AG08395 (cell line): ENCODE results near the gene MAP3K15.
A peak's percentile ranks its signal among the peaks of the same experiment; 100 is the strongest.
"Not testable (repeated sequence)": the region's sequence is repeated elsewhere in the genome, so short reads cannot be mapped to it uniquely, and the experiment has no call there.

ENCODE experiments used
- DNase-seq: peaks from one replicate; pipeline ENCODE4 v3.0.0; 2012; ENCODE audit warnings: mixed read lengths, low spot score

MAP3K15 gene

DNA sequence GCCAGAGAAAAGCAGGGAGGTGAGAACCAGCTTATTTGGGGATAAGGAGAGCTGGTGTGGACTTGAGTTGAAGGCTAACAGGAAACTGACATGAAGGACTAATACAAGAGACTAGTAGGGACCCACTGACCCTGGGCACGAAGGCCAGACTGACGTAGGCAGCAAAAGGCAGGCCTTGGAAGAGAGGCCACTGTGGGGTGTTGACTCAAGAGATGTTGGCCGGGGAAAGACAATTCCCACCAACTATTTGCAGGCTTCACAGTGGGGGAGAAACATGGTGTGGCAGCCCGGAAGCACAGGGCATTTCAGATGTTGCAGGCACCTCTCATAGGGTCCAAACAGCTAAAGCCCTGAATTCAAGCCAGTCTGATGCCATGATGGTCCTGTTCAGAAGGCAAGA, 24.4 kb upstream of the MAP3K15 start:
- DNase-seq, result no peak

DNA sequence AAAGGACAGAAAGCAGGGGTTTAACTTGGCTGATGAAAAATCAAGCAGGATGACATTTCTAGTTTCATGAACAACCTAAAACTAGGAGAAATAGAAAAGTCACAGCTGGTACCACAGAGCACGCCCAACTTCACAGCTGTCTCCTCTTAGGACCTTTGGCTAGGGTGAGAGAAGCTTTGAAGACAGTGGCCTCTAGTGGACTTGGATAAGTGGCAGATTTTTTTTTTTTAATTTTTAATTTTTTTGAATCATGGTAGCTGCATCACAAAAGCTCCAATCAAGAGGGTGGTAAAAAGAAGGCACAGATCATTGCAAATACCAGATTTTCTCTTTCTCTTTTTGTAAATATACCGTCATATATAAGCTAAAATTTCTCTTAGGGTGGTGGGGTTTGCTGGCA, 20.2 kb upstream of the MAP3K15 start:
- DNase-seq, result peak; percentile 58

DNA sequence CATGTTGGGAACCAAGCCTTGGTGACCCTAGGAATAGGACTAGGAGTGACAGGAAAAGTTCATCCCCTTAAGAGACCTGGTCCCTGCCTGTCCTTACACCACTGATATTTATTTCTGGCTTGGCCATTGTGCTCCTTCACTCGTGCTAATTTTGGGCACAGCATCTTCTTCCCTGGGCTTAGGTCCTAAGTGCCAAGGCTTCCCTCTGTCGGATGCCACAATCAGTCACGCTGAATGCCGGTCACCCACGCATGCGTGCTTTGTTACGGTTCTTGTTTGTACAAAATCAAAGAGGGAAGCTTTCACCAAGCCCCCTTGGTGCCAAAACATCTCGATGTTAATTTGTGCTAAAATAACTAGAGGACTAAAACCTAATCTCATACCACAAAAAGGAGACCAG, 17.4 kb upstream of the MAP3K15 start:
- DNase-seq, result no peak

DNA sequence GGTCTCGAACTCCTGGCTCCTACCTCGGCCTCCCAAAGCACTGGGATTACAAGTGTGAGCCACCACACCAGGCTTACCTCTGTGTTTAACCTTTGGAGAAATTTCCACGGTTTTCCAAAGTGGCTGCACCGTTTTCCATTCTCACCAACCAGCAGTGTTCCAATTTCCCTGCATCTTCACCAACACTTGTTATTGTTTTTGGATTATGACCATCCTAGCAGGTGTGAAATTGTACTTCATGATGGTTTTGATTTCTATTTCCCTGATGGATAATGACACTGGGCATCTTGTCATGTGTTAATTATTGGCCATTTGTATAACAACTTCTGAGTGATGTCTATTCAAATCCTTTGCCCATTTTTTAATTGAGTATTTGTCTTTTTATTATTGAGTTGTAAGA, 2.7 kb upstream of the MAP3K15 start:
- DNase-seq, result no peak

DNA sequence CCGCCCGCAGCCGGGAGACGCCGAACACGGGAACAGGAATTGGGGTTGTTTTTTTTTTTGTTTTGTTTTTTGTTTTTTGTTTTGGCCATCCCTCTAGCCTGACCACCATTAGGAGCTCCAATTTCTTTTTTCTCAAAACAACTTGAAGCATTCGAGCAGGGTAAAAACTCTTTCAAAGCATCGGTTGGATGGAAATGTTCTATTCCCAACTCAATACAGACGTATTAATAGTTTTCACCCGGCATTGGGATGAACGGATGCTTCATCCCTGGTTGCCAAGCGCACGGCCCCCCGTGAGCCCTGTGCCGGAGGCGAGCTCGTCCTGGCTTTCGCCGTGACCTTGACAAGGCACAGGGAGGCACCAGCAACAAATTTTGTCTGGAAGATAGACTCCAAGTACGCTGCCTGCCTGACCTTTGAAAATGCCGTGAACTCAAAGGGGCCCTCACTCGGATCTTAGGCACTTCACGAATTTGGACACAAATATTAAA, 352 bp upstream of the MAP3K15 start:
- DNase-seq, result no peak

DNA sequence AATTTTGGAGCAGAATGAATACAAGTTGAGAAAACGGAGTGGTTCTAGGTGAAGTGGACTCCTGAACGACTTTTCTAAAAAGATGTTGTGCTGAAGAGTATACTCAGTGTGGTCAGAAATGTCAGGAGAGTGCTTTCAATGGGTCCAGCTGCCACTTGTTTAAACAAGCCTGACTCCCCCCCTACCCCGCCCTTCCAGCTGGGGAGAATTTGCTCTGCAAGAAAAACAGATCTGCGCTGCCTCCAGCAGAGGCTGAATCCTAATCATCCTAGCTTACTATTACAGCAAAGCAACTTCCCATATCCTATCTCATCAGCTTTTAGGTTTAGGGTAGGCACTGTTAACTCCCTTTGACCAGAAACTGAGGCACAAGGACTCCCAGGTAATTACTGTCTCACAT, 1.9 kb downstream of the MAP3K15 start:
- no peak for DNase-seq

DNA sequence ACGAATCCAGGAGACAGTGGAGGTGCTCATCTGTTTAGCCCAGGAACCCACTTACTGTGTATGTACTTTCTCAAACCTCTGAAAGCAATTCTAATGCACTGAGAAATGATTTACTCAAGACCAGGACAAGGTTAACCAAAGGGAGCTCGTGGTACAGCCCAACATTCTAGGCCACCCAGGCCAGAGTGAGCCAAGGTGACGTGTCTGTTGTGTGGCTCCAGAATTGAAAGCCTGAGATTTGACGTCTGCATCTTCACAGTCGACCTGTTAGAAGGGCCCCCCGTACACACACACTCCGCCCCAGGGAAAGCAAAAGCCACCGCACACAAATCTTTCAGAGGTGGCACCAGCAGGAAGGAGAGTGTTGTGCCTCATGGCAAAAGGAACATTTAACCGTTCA, 2.3 kb downstream of the MAP3K15 start:
- no peak for DNase-seq

DNA sequence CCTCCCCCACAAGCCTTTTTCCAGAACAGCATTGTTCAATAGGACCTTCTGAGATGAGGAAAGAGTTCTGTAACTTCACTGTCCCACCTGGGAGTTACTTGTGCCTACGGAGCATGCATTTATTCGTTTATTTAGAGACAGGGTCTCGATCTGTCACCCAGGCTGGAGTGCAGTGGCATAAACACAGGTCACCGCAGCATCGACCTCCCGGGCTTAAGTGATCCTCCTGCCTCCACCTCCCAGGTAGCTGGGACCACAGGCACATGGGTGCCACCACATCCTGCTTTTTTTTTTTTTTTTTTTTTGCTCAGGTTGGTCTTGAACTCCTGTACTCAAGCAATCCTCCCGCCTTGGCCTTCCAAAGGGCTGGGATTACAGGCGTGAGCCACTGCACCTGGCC, 2.9 kb downstream of the MAP3K15 start:
- DNase-seq, result no peak

DNA sequence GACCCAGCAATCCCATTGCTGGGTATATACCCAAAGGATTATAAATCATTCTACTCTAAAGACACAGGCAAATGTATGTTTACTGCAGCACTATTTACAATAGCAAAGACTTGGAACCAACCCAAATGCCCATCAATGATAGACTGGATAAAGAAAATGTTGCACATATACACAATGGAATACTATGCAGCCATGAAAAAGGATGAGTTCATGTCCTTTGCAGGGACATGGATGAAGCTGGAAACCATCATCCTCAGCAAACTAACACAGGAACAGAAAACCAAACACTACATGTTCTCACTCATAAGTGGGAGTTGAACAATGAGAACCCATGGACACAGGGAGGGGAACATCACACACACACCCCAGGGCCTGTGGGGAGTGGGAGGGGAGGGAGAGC, 3.5 kb downstream of the MAP3K15 start:
- DNase-seq, result not testable (repeated sequence)

DNA sequence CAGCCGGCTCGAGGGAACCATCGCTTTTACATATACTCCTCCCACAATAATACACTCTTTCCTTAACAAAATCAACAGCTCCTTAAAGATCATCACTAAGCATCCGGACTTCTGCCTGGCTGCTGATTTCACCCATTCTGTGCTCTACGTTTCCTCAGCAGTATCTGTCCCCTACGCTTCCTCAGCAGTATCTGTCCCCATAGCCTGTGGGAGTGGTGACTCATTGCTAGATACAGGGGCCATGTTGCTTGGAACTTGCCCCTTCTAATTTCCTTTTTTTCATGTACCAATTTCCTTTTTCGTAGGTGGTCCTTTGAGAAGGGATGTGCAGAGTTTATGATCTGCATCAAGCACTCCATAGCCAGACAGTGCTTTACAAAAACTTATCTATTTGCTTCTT, 18.6 kb downstream of the MAP3K15 start:
- no peak for DNase-seq

DNA sequence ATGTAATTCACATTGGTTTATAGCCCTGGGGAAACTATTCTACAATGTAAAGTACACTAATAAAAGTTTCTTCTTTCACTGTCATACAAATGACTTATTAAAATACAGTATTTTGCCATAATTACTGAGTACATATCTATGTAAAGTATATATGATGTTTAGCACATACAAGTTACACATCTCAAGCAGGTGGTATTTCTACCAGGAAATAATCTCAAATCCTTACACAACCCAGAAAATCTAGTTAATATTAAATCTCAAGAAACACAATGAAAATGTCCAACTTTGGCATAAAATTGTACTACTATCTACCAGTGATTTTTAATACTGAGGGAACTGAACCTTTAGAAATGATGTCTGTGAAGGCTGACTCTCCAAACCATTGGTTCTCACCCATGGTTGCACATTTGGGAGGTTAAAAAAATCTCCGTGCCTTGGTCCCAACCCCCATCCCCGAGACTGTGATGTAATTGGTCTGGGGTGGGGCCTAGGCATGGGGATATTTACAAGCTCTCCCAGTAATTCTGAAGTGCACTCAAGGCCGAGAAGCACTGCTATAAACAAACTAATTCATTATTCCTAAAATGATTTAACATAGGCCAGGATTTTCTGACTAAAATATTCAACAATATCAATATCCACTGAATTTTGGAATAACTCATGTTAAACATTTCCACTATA, 27.6 kb downstream of the MAP3K15 start:
- no peak for DNase-seq

DNA sequence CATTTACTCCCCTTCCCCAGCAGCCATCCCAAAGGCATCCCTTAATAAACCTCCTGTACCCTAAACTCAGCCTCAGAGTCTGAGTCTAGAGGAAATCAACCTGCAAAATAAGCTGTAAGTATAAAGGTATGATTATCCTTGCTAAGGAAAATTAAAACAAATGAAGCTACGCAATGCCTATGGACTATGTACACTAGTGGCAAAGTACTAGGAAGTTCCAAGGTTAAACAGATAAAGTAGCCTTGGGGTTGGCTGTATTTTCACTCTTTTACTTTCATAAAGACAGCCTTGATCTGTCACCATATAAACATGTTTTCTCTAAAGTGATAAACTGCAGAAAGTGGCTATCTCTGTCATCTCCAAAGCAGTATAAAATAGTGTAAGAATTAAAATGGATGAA, 35.9 kb downstream of the MAP3K15 start:
- no peak for DNase-seq

DNA sequence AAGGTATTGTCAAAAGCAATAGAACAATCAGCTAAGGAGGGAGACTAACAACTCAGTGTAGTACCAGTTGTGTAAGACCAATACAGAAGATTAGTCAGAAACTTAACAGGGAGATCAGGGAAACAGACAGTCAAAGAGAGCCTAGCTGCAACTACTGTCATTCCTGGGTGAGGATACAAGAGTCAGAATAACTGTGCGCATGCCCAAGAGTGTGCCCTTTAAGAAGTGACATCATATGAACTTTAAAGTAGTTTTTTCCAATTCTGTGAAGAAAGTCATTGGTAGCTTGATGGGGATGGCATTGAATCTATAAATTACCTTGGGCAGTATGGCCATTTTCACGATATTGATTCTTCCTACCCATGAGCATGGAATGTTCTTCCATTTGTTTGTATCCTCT, 46.9 kb downstream of the MAP3K15 start:
- not testable (repeated sequence) for DNase-seq

DNA sequence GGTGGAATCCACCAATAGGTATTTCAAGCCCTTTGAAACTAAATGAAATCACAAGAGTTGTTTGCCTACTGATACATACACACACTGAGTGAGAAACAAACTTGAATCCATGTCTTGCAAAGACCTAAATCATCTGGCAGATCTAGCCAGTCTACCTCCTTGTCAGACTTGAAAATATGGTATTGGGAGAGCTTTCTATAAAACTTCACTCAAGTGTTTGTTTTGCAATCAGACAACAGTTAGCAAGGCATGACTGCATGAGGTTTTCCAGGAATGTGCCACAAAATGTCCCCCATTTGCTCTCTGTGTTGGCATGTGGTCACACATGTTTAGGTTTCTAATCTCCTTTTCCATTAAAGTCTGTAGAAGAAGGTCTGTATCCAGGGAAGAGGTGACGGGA, 52.4 kb downstream of the MAP3K15 start:
- no peak for DNase-seq

DNA sequence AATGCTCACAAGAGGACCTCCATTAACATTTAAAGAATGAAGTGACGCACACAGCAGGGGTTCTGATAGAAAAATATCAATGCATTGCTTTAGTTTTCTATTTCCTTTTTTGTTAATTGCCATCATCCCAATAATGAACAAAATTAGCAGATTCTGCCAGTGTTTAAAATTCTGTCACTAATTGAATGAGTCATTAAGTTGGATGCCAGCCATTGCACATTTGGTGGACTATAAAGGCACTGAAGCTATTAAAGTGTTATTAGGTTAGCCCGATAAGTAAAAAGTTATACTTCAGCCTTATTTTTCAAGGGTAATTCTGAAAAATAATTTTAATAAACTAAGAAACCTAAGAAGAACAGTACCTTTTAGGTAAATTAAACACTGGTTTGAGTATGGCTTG, 53.1 kb downstream of the MAP3K15 start:
- DNase-seq, result no peak

DNA sequence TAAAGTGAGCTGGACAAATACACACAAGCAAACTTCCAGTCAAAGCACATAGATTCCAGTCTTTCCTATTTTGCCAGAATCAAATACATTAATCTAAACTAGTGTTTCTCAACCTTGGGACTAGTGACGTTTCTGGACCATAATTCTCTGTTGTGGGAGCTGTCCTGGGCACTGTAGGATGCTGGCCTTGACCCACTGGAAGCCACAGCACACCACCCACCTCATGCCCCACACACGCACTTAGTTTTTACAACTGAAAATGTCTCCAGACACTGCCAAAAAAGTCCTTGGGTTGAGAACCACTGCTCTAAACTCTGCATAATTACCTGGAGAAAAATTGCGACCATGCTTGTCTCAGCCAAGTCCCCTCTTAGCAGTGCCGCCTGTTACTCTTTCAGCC, 57.6 kb downstream of the MAP3K15 start:
- no peak for DNase-seq

DNA sequence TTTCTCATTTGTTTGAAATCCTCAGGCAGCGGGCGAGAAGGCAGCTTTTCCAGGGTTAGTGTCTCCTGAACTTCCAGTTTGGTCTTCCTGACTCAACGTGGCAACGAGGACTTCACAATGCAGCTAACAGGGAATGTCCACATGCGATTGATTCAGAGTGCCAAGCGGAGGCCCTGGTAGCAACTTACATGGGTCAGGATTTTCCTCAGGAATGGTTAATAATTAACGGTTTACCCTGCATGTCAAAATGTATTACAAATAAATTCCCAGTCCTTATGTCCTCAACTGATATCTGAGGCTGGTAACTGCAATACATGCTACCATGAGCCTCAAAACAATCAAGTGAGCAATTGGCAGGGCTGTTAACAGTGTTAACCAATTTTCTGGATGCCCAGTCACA, 67.2 kb downstream of the MAP3K15 start:
- no peak for DNase-seq

DNA sequence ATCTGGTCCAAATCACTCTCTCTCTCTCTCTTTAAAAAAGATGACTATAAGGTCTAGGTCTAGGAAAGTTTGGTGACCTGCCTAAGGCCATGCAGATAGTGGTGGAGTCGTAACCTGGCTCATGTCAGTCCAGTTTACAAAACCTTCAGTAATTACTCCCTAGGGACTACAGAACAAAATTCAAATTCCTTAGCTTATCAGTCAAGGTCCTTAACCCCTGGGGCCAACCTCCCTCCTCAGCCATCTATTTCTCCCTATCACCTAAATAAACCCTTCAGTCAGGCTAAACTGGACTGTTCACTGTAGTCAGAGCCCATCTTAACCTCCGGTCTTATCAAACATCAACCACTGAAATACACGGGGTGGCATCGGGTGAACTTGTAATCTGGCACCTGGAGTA, 68.9 kb downstream of the MAP3K15 start:
- DNase-seq, result no peak

DNA sequence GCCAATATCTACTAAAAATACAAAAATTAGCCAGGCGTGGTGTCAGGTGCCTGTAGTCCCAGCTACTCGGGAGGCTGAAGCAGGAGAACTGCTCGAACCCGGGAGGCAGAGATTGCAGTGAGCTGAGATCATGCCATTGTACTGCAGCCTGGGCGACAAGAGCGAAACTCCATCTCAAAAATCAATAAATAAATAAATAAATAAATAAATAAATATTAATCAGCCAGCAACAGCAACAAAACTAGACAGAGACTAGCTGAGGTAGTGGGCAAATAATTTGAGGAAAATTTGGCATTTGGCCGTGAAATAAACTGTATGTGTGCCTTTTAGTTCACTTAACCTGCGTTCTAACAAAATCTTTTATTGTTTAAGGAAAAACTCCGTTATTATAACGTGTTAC, 69.5 kb downstream of the MAP3K15 start:
- DNase-seq, result not testable (repeated sequence)

DNA sequence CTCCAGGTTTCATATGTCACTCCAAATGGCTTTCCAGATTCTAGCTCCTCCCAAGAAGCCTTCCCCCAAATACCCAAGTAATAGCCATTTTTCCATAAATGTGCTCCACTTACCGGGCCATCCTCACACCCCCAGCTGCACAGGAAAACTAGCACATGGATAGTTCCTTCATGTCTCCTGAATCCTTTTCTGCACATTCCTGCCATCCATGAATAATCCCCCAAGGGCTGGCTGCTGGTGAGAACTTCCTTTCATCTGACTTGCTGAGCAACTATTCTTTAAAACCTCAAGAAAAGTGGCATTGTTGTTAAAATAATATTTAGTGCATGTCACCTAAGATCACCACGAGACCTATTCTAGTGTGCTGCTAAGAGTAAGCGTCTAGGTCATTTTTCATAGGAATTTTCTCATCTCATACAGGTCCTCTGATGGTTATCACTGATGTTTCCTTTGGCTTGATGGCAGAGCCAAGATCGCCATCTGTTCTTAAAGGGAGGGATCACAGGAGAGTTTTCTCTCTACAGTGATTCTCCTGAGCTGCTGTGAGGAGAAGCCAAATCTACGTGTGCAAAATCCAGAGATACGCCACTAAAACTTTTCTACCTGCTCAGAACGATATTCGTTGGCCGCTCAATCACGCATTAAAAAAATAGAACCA, 71.3 kb downstream of the MAP3K15 start:
- DNase-seq, result no peak

DNA sequence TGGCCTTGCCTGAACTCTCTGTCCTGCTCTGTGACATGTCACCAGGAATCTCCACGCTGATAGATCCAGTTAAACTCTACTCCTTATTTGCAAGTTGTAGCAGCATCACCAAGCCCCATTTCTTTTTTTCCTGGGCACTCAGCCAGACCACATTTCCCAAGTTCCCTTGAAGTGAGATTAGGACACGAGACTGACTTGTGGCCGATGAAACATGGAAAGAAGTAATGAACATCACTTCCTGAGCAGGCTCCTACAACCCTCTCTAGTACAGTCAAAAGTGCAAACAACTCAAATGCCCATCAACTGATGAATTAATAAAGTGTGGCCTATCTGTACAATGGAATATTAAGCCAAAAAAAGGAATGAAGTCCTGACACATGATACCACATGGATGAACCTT, 74.6 kb downstream of the MAP3K15 start:
- DNase-seq, result peak; percentile 4

DNA sequence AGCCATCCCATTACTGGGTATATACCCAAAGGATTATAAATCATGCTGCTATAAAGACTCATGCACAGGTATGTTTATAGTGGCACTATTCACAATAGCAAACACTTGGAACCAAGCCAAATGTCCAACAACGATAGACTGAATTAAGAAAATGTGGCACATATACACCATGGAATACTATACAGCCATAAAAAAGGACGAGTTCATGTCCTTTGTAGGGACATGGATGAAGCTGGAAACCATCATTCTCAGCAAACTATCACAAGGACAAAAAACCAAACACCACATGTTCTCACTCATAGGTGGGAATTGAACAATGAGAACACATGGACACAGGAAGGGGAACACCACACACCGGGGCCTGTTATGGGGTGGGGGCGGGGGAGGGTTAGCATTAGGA, 92.6 kb downstream of the MAP3K15 start:
- DNase-seq, result not testable (repeated sequence)

DNA sequence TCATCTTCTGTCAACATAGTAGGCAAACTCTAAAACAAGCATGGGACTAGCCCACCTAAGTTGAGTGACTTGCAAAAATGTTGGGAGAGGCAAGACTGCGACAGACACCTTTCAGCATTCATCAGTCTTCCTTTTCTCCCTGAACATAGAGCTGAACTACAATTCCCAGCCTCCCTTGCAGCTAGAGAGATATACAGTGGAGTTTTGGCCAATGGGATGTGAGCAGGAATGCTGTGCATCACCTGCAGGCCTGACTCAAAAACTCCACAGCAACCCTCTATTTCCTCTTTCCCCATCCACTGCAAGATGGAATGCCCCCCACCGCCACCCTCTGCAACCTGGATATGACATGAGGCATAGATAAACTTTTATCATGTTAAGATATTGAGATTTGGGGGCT, 105.0 kb downstream of the MAP3K15 start:
- no peak for DNase-seq

DNA sequence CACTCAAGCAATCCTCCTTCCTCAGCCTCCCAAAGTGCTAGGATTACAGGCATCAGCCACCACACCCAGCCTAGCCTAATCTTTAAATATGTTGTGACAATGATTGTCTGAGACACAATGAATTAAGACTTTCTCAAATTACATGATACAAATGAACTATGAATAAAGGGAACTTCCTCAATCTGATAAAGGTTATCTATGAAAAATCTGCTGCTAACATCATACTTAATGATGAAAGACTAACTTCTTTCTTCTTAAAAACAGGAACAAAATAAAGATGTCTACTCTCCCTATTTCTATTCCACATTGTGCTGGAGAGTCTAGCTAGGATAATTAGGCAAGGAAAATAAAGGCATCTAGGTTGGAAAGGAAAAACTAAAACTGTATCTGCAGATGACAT, 111.6 kb downstream of the MAP3K15 start:
- no peak for DNase-seq
